RWPE1 (cell line): ENCODE results near the gene CUL9.

Experiments used
- CTCF ChIA-PET: fragments of 350-600 bp; sonication (Branson Sonifier 250); formaldehyde crosslinking; extraction: SDS; loops from one replicate; lab custom pipeline; 2021; lab: Yijun Ruan, JAX
- POLR2A ChIA-PET: fragments of 400-600 bp; formaldehyde crosslinking; extraction: SDS; loops from one replicate; lab custom pipeline; 2020; ENCODE audit warnings: antibody characterized with exemption; ENCODE audit not compliant: low non-redundant PET; lab: Yijun Ruan, JAX
- DNase-seq: peaks from one replicate; pipeline ENCODE4 v3.0.0; 2012; ENCODE audit warnings: low spot score
- H3K27ac ChIP-seq: fragments of 450-650 bp; 2 replicates; pipeline ENCODE4 v1.5.1; 2017
- CTCF ChIP-seq: fragments of 450-650 bp; conservative IDR thresholded peaks from 2 replicates; pipeline ENCODE4 v1.5.1; 2017; ENCODE audit warnings: low read depth, mild to moderate bottlenecking

Gene CUL9

GRCh38 chr6:43172104-43173007, 9.6 kb upstream of the CUL9 start:
- H3K27ac ChIP-seq: peak overlapping the region; percentile 97
- ChIA-PET CTCF (interaction anchor here (0.6 to 1.0 kb wide), 4 partner anchors 19 to 425 kb away, joined by 3 to 4 read pairs (median 3); partner anchors contain the start of gene DNPH1), POLR2A (no interaction called here)
- no peak for TF ChIP-seq CTCF
- DNase-seq: peak; percentile 48

- H3K27ac ChIP-seq: peak overlapping the region; percentile 97
- CTCF ChIA-PET: no interaction called here
- POLR2A ChIA-PET: no interaction called here
- no peak for TF ChIP-seq CTCF
- DNase-seq: no peak
Measured at GRCh38 chr6:43173591-43174262, 8.3 kb upstream of the CUL9 start.

- TF ChIP-seq CTCF: no peak
- POLR2A ChIA-PET: no interaction called here
- peak; percentile 99 for DNase-seq
- CTCF ChIA-PET: interaction anchor here (1.0 kb wide), 1 partner anchor 31 kb away, joined by 3 read pairs; no protein-coding TSS in a partner anchor
- H3K27ac ChIP-seq: peak overlapping the region; percentile 97
Measured at GRCh38 chr6:43174263-43175112, 7.5 kb upstream of the CUL9 start.

- TF ChIP-seq CTCF: no peak
- ChIA-PET POLR2A (interaction anchor here (0.6 kb wide), 1 partner anchor 12 kb away, joined by 3 read pairs; no protein-coding TSS in a partner anchor), CTCF (interaction anchor here (0.6 to 1.0 kb wide), 2 partner anchors 32 to 183 kb away, joined by 3 to 4 read pairs; no protein-coding TSS in a partner anchor)
- H3K27ac ChIP-seq: peak overlapping the region; percentile 28
- DNase-seq: no peak
Measured at GRCh38 chr6:43175676-43176422, 6.1 kb upstream of the CUL9 start.

- TF ChIP-seq CTCF: no peak
- H3K27ac ChIP-seq: peak overlapping the region; percentile 28
- ChIA-PET CTCF (interaction anchor here (0.6 kb wide), 1 partner anchor 183 kb away, joined by 4 read pairs; no protein-coding TSS in a partner anchor), POLR2A (interaction anchor here (0.6 kb wide), 1 partner anchor 13 kb away, joined by 3 read pairs; no protein-coding TSS in a partner anchor)
- no peak for DNase-seq
Measured at GRCh38 chr6:43176423-43176786, 5.6 kb upstream of the CUL9 start.
